HPDE6-E6E7 (cell line): Measurements from ENCODE around the gene SLC26A6.

Source experiments
- DNase-seq: peaks from one replicate; pipeline ENCODE4 v3.0.0; 2011; ENCODE audit warnings: missing footprints; ENCODE audit errors: extremely low spot score

Gene SLC26A6

GRCh38 chr3:48631516-48632448 lies 3.5 kb downstream of the SLC26A6 start:
- no peak for DNase-seq

GRCh38 chr3:48630833-48631232 lies 4.4 kb downstream of the SLC26A6 start:
- DNase-seq = no peak

- DNase-seq = no peak
These were observed 4.9 kb downstream of the SLC26A6 start for GRCh38 chr3:48630407-48630806.

- no peak for DNase-seq
These were observed 5.4 kb downstream of the SLC26A6 start for GRCh38 chr3:48629894-48630293.

- no peak for DNase-seq
These were observed 6.8 kb downstream of the SLC26A6 start for GRCh38 chr3:48628277-48629017.

- no peak for DNase-seq
These were observed 9.7 kb downstream of the SLC26A6 start for GRCh38 chr3:48625600-48625999.

GRCh38 chr3:48624767-48625166 lies 10.5 kb downstream of the SLC26A6 start:
- no peak for DNase-seq

GRCh38 chr3:48623851-48624547 lies 11.3 kb downstream of the SLC26A6 start:
- no peak for DNase-seq

GRCh38 chr3:48621461-48621869 lies 13.8 kb downstream of the SLC26A6 start, which contains the start of gene TMEM89:
TSS of gene TMEM89 (minus strand) at chr3:48621769. CDS start at chr3:48621756, 13 bp downstream.
- no peak for DNase-seq

- no peak for DNase-seq
These were observed 15.4 kb downstream of the SLC26A6 start for GRCh38 chr3:48619541-48620524.

GRCh38 chr3:48617559-48617958 lies 17.7 kb downstream of the SLC26A6 start:
- no peak for DNase-seq

- no peak for DNase-seq
These were observed 21.2 kb downstream of the SLC26A6 start for GRCh38 chr3:48614044-48614443.

GRCh38 chr3:48612309-48612708 lies 23.0 kb downstream of the SLC26A6 start:
- DNase-seq = no peak

GRCh38 chr3:48609088-48610005 lies 25.9 kb downstream of the SLC26A6 start, which contains the start of gene UQCRC1:
TSS of gene UQCRC1 (minus strand) at chr3:48609646. CDS start at chr3:48609620, 26 bp downstream.
- peak; percentile 69 for DNase-seq

GRCh38 chr3:48607519-48607918 lies 27.7 kb downstream of the SLC26A6 start:
- DNase-seq = no peak

- DNase-seq = no peak
These were observed 33.7 kb downstream of the SLC26A6 start for GRCh38 chr3:48601622-48601994.

- no peak for DNase-seq
These were observed 34.3 kb downstream of the SLC26A6 start for GRCh38 chr3:48600711-48601621.

- DNase-seq = no peak
These were observed 35.6 kb downstream of the SLC26A6 start for GRCh38 chr3:48599509-48600285.
